Measurements from ENCODE around the gene KIF9. TPM values are rescaled to one million over a fixed set of nuclear protein-coding genes. Genes with fewer than 3 reads are reported as not detected.

Gene KIF9
- total and polyA plus RNA-seq, 2 of the 8 experiments (the other 6 are each of a cell fraction or from before 2014, with no cell fraction given), result 5.0 to 8.0 TPM

GRCh38 chr3:47265008-47265407 lies 17.6 kb downstream of the KIF9 start:
- no peak for DNase-seq (ENCODE audit: low read depth in 1 of 2, low spot score in 2 of 2)
- no peak overlapping the region for H3K18ac ChIP-seq (ENCODE audit: extremely low read depth, low read length)
- FAIRE-seq, result no peak
- no peaks in the 10 kb centered on the region for H3K9me3 ChIP-seq (ENCODE audit: insufficient read depth in 2 of 2, low read depth in 1 of 2, low read length in 1 of 2)
- H3K4me2 ChIP-seq (ENCODE audit: insufficient read depth in 1 of 2, low read depth in 2 of 2, low read length in 2 of 2), result no peak overlapping the region
- no peak overlapping the region for H3K4me3 ChIP-seq (ENCODE audit: extremely low read depth in 1 of 4, insufficient read depth in 2 of 4, low read depth in 3 of 4, low read length in 4 of 4)
- no peaks in the 10 kb centered on the region for H3K27me3 ChIP-seq (replicated peaks in 1 of 4; ENCODE audit: control insufficient read depth in 3 of 4, extremely low read depth in 1 of 4, insufficient read depth in 3 of 4, low read length in 3 of 4)
- H4K5ac ChIP-seq (ENCODE audit: insufficient read length, low read depth, low read length), result no peak overlapping the region
- H3K36me3 ChIP-seq (ENCODE audit: control insufficient read depth in 2 of 4, insufficient read depth in 4 of 4, low read length in 3 of 4), result no peaks in the 10 kb centered on the region
- no peak overlapping the region for H3K14ac ChIP-seq (ENCODE audit: insufficient read length)
- H2BK12ac ChIP-seq (ENCODE audit: low read depth, low read length), result no peak overlapping the region
- H2BK120ac ChIP-seq (replicated peaks; ENCODE audit: low read depth, low read length), result no peak overlapping the region
- TF ChIP-seq POLR2AphosphoS5 (IDR thresholded peaks at IDR 0.05; ENCODE audit: low read depth, low read length) (no peak), ZNF274 (IDR thresholded peaks at IDR 0.05; ENCODE audit: borderline replicate concordance, extremely low read depth, low read length) (no peak), CBX8 (IDR thresholded peaks at IDR 0.05; ENCODE audit: borderline replicate concordance, low read depth, low read length) (no peak), EP300 (IDR thresholded peaks at IDR 0.05; ENCODE audit: borderline replicate concordance in 1 of 2, low read depth in 2 of 2, low read length in 2 of 2) (no peak), CBX5 (IDR thresholded peaks at IDR 0.05; ENCODE audit: low read depth, low read length) (no peak), SP1 (IDR thresholded peaks at IDR 0.05; ENCODE audit: low read depth, low read length) (no peak), FOSL1 (IDR thresholded peaks at IDR 0.05; ENCODE audit: insufficient read depth, low read depth, low read length) (no peak), BRCA1 (IDR thresholded peaks at IDR 0.05; ENCODE audit: low read depth, low read length) (no peak), SIRT6 (IDR thresholded peaks at IDR 0.05; ENCODE audit: low read length) (no peak), RFX5 (IDR thresholded peaks at IDR 0.05; ENCODE audit: borderline replicate concordance, low read depth, low read length) (no peak), NRF1 (IDR thresholded peaks at IDR 0.05; ENCODE audit: low read depth, low read length) (no peak), BACH1 (IDR thresholded peaks at IDR 0.05; ENCODE audit: low read length) (no peak)
- TF ChIP-seq, protein P1, sequence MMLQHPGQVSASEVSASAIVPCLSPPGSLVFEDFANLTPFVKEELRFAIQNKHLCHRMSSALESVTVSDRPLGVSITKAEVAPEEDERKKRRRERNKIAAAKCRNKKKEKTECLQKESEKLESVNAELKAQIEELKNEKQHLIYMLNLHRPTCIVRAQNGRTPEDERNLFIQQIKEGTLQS (IDR thresholded peaks at IDR 0.05; ENCODE audit: insufficient read depth, low read depth, low read length), result no peak
- no peak overlapping the region for H2BK15ac ChIP-seq (ENCODE audit: low read length)
- H2AFZ ChIP-seq (ENCODE audit: low read length), result no peak overlapping the region
- 92% methylated on average over 1 of the region's 1 CpG; no CpG with 5 or more reads in 1 of the 2 experiments for WGBS, 2 experiments (ENCODE audit: extremely low coverage in 1 of 2, insufficient coverage in 1 of 2, insufficient read length in 1 of 2, insufficient replicate concordance in 2 of 2, low coverage in 1 of 2, low lambda C conversion rate in 2 of 2, missing lambda C conversion rate in 1 of 2)
- no peak overlapping the region for H2BK20ac ChIP-seq (ENCODE audit: low read length)
- no peak overlapping the region for H2AK5ac ChIP-seq (ENCODE audit: low read depth, low read length)
- no peak overlapping the region for H2BK5ac ChIP-seq (ENCODE audit: low read depth, low read length)
- no peaks in the 10 kb centered on the region for H3K79me2 ChIP-seq (ENCODE audit: control insufficient read depth in 1 of 2, insufficient read depth in 2 of 2, low read length in 2 of 2)
- no peak overlapping the region for H3K56ac ChIP-seq (replicated peaks; ENCODE audit: insufficient read length, low read depth, low read length)
- H4K20me1 ChIP-seq (replicated peaks in 1 of 2; ENCODE audit: control insufficient read depth in 1 of 2, insufficient read depth in 2 of 2, low read length in 2 of 2), result no peaks in the 10 kb centered on the region
- no peaks in the 10 kb centered on the region; the same call in 1 of the 2 replicates for H3K79me1 ChIP-seq (ENCODE audit: low read depth, low read length)
- H4K91ac ChIP-seq (replicated peaks; ENCODE audit: insufficient read length, low read length), result no peak overlapping the region
- H3K4me1 ChIP-seq (replicated peaks in 1 of 4; ENCODE audit: control insufficient read depth in 3 of 4, insufficient read depth in 4 of 4, low read length in 3 of 4), result peaks cover 0 to 8% (median 2%) of the 10 kb centered on the region in 4 experiments; a peak in 4 of 7 replicates
- CTCF ChIA-PET (ENCODE audit: partially characterized antibody), result interaction anchor here (0.5 to 3.7 kb wide), 2 partner anchors 9 to 13 kb away, joined by 3 to 13 read pairs; no protein-coding TSS in a partner anchor
- POLR2A ChIA-PET (ENCODE audit: partially characterized antibody), result no interaction called here
- no peaks in the 10 kb centered on the region for H3K23me2 ChIP-seq (ENCODE audit: low read depth, low read length)
- H3K27ac ChIP-seq (ENCODE audit: low read depth, low read length), result no peak overlapping the region
- H3K9ac ChIP-seq (replicated peaks in 1 of 4; ENCODE audit: extremely low read depth in 1 of 4, low read depth in 3 of 4, low read length in 3 of 4), result no peak overlapping the region
- H3K23ac ChIP-seq (ENCODE audit: insufficient read length), result no peak overlapping the region
- no peak overlapping the region for H4K8ac ChIP-seq (ENCODE audit: extremely low read depth, insufficient read depth, low read length)
- H3K4ac ChIP-seq (replicated peaks; ENCODE audit: insufficient read length, low read depth, low read length), result no peak overlapping the region
